ENCODE results near the gene SLC35B4.

Gene SLC35B4

DNA sequence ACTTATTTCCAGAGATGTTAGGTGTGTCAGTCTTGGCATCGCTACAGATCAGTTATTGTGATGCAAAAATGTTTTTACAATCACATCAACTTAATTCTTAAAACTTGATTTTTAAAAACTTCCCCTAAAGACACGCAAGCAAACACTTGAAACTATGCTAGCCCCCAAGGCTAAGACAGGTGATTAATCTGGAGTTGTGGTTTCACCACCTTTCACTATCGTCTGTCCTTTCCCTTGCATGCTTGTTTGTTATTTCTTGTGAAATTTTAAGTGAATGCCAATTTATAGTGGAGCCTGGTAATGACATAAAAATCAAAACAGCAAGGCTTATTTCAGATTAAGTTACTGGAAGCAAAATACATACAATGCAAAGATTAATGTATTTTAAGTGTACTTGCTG lies 70.4 kb downstream of the SLC35B4 start:
- TF ChIP-seq GATA2 (IDR thresholded peaks at IDR 0.05; ENCODE audit: low read depth, low read length), result no peak
- TF ChIP-seq GATA3 (IDR thresholded peaks at IDR 0.05; ENCODE audit: low read depth, low read length), result no peak

DNA sequence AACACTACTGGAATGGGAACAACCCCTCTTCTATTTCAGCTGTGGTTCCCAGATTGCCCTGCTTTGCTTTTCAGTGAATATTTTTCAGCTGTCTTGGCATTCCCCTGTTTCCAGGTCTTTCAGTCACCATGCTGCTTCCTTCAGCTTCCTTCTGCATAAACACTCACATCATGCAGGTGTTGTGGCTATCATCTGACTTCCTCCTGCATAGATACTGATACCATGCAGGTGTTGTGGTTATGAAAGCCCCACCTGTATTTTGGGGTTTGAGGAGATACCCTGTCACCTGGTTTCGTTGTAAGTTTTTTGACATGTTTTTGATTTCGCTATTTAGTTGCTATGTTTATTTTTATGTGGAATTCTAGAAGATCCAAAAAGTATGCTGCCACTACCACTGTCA lies 71.5 kb downstream of the SLC35B4 start:
- TF ChIP-seq GATA2 (IDR thresholded peaks at IDR 0.05; ENCODE audit: low read depth, low read length) (no peak), GATA3 (IDR thresholded peaks at IDR 0.05; ENCODE audit: low read depth, low read length) (no peak)
